ENCODE measurements around the gene TWIST2. TPM values are rescaled to one million over a fixed set of nuclear protein-coding genes. Genes with fewer than 3 reads are reported as not detected.

The TWIST2 gene
- total RNA-seq (2022; extraction: Qiagen RNA extraction; ENCODE audit: low read depth), result 9.3 to 22.2 TPM (median 18.6 TPM) in 5 replicates

DNA sequence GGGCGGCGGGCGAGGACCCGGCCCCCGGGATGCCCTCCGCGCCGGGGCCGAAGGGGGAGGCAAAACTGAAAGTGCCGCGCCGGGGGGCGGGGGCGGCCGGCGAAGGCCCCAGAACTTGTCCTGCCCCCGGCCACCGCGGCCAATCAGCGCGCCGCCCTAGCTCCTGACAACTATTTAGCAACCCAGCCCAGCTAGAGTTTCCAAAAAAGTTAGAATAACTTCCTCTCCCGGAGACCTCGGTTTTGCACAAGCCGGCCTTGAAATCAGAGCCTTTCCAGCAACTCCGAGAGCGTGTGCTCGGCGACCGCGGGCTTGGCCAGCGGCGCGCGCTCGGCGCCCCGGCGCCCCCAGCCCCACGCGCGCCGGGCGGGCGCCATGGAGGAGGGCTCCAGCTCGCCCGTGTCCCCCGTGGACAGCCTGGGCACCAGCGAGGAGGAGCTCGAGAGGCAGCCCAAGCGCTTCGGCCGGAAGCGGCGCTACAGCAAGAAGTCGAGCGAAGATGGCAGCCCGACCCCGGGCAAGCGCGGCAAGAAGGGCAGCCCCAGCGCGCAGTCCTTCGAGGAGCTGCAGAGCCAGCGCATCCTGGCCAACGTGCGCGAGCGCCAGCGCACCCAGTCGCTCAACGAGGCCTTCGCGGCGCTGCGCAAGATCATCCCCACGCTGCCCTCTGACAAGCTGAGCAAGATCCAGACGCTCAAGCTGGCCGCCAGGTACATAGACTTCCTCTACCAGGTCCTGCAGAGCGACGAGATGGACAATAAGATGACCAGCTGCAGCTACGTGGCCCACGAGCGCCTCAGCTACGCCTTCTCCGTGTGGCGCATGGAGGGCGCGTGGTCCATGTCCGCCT is at the start of gene TWIST2:
TSS of gene TWIST2 (plus strand) at position 245 of the 850 bp plus-strand sequence. CDS start at position 376, 131 bp downstream.

All from A549 treated with CpdA at 1 μM for 4 hours (cell line).